Inflammatory macrophage (primary cell): ENCODE data around the gene MAPK6.
A peak's percentile ranks its signal among the peaks of the same experiment; 100 is the strongest.
"Not testable (repeated sequence)": the region's sequence is repeated elsewhere in the genome, so short reads cannot be mapped to it uniquely, and the experiment has no call there.

Experiments used
- DNase-seq, 2 donors: peaks; one replicate each; pipeline ENCODE4 v3.0.0-alpha.2; 2020 to 2022

The MAPK6 gene

DNA sequence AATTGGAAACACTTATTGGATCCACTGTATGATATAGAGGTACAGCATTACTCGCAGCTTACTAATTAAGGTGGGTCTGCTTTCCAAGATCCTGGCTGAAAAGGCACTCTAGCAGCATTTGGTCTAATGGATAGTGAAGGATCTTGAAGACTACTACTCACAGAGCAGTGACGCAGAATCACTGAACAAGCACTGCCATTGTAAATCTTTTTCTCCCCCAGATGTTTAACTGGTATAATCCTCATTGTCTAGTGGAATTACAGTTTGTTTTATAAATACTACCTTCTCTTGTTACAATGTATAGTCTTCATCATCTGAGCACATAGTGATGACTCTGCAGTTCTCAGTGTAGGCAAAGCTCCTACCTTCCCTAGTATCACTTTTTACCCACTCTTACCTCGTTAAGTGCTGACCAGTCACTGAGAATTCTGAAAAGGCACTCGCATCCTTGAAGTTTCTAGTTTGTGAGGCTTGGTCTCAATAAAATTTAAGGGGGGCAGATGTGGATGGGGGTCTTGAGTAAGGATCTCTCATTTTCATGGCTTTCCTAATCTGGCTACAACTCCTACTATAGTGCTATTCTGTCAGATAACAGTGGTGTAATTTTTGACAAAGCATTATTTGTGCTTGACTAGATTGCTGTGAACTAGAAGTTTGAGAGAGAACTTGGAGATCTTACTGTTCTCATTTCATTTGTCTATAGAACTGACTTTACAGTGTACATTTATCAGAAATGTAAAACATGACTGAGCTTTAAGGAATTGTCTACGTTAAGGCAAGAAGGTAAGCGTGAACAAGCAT is 23.2 kb downstream of the MAPK6 start:
- DNase-seq: no peak

DNA sequence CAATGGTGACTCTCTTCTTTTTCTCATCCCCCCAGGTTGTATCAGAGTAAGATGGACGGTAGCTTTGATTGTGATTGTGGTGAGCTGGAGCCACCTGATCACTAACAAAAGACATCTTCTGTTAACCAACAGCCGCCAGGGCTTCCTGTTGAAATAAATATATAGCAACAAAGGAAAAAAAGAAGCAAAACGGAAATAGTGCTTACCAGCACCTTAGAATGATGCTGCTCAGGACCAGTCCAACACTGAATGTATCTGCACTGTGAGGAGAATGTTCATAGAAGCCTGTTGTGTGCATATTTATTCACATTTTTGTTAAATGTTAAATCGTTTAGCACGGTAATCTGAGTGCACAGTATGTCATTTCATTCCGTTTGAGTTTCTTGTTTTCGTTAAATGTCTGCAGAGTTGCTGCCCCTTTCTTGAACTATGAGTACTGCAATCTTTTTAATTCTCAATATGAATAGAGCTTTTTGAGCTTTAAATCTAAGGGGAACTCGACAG is 26.8 kb downstream of the MAPK6 start:
- peak; percentile 10 to 27 for DNase-seq

DNA sequence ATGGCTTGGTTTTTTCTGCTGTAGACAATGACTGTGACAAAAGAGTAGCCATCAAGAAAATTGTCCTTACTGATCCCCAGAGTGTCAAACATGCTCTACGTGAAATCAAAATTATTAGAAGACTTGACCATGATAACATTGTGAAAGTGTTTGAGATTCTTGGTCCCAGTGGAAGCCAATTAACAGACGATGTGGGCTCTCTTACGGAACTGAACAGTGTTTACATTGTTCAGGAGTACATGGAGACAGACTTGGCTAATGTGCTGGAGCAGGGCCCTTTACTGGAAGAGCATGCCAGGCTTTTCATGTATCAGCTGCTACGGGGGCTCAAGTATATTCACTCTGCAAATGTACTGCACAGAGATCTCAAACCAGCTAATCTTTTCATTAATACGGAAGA is 27.5 kb downstream of the MAPK6 start:
- not testable (repeated sequence) for DNase-seq

DNA sequence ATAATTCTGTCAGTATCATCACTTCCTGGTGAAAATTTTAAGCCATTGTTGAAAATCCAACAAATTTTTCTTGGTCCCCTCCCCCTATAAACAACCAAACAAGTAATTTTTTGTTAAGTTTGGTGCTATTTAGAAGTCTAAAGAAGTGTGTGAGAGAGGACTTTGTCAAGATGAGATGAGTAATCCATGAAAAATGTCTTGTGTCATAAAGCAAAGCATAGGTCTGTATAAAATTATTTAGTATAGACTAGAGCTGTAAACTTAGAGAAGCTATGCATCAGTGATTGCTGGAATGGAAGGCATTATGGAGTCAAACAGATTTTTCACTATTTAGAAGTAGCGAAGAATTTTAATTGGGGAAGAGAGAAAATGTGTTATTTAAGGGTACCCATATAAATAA is 31.4 kb downstream of the MAPK6 start:
- no peak for DNase-seq

DNA sequence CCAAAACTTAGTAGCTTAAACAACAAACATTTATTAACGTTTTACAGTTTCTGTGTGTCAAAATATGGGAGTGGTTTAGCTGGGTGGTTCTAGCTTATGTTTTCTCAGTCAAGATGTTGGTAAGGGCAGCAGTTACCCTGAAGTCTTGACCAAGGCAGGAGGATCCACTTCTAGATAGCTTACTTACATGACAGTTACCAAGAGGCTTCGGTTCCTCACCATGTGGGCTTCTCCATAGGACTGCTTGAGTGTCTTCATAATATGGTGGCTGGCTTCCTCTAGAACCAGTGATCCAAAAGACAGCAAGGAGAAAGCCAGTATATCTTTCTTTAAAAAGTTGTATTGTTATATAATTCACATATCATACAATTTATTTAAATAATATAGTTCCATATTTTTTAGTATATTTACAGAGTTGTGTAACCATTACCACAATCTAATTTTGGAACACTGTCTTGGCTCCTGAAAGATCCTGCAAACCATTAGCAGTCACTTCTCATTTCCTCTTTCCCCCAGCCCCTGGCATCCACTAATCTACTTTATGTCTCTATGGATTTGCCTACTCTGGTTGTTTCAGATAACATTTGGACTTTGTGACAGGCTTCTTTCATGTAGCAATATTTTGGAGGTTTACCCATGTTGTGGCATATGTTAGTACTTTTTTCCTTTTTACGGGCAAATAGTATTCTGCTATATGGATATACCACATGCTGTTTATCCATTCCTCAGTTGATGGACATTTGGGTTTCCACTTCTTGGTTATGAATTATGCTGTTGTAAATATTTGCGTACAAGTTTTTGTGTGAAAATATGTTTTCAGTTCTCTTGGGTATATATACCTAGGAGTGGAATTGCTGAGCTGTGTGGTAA is 33.3 kb downstream of the MAPK6 start:
- DNase-seq: peak; percentile 67 to 72

DNA sequence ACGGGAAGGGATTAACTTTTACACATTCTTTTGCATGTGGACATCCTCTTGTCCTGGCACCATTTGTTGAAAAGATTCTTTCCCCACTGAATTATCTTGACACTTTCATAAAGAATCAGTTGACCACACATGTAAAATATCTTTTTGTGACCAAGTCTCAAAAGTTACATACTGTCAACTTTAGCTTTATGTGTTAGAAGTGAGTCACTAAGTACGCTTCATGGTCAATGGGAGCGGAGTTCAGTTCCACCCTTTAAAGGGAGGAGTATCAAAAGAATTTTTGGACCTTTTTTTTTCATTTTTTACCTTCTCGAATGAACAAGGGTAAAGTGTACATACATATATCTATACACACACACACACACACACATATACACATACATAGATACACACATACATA is 35.4 kb downstream of the MAPK6 start:
- no peak for DNase-seq

DNA sequence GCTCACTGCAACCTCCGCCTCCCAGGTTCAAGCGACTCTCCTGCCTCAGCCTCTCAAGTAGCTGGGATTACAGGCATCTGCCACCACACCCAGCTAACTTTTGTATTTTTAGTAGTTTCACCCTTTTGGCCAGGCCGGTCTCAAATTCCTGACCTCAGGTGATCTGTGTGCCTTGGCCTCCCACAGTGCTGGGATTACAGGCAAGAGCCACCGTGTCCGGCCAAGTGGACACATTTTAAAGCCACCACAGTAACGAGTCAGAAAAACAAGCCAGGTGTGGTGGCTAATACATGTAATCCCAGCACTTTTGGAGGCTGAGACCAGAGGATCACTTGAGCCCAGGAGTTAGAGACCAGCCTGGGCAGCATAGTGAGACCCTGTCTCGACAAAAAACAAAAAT is 35.8 kb downstream of the MAPK6 start:
- not testable (repeated sequence) for DNase-seq

DNA sequence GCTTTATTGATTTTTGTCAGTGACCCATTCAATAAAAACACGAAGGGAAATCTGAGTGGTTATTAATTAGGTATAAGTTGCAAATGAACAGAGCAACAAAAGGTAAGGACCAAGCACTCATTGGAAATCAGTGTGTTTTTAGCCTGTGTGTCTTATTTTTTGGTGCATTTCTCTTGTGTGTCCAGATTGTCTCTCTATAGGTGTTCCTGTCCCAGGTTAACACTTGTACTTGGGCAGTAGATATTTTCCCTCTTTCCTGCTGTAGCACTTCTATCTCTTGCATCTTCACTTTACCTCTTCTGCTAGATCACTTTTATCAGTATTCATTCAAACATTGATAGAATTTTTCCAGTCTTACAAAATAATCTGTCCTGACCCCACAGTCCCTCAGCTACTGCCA is 37.0 kb downstream of the MAPK6 start:
- DNase-seq: no peak

DNA sequence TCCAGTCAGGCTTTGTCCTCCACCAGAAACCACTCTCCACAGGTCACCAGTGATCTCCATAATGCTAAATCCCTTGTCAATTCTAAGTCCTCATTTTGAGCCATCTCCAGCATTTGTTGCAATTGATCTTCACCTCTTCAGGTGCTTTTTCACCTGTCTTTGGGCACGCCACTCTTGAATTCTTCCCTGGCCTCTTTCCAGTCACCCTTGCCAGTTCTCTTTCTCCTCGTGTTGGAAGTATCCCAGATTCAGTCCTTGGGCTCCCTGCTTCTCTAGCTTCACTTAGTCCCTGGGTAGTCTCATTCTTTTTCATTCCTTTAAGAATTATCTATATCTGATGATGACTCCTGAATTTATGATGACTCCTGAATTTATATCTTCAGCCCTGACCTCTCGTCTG is 37.5 kb downstream of the MAPK6 start:
- no peak for DNase-seq

DNA sequence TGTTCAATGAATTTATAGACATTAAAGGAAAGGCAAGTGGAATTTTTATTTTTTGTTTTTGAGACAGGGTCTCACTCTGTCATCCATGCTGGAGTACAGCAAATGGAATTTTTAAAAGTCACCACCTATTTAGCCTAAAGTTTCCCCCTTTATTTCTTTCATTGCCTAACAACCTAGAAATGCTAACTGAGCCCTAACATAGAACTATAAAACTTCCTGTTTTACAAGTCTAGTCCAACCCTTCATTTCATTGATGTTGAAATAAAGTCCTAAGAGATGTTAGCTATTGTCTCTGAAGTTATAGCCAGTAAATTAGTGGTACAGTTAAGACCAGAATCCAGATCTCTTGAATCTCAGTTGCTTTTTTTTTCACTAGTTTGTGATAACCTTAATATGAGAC is 39.0 kb downstream of the MAPK6 start:
- DNase-seq: peak; percentile 8 to 70

DNA sequence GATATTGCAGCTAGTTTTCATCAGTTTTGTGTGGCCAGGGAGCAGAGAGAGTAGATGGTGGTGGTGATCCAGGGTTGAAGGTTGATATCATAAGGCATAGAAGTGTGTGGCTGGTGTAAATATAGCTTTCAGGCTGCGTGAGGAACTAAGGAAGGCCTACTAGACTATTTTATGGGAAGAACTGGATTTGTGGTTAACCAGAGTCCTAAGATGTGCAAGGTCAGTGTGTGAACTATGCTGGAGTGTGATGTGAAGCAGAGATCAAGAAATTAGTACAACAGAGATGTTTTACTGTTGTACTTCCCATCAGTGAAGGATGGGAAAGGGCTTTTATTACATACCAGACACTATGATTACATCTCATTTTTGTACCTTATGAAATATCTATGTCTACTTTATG is 41.5 kb downstream of the MAPK6 start:
- DNase-seq: peak in 1 of 2 donors; percentile 27

DNA sequence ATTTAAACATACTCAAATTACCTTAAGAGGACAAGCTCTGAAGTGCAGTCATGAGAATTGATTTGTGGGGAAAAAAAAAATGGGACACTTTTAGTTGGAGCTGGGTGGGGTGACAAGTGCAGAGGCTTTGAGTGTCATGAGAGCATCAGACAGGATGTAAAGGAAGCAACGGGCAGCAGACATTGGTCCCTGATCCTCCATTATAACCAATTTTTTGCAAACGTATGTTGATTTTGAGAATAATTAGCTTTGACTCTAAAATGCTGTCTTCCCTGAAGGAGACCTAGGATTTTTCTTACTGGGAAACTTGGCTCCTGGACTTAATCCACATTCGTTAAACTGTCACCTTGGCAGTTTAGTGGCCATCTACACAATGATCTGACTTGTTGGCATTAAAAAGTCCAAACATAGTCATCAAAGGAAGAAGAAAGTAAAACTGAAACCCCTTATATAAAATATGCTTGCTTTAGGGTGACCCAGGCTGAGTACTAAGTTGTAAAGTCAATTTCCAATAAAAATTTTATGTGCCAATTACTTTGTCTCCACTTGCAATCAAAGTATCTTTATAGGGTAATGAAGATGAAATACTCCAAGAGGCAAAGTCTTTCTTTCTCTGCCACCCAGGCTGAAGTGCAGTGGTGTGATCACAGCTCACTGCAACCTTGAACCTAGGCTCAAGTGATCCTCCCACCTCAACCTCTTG is 48.0 kb downstream of the MAPK6 start:
- DNase-seq: no peak

DNA sequence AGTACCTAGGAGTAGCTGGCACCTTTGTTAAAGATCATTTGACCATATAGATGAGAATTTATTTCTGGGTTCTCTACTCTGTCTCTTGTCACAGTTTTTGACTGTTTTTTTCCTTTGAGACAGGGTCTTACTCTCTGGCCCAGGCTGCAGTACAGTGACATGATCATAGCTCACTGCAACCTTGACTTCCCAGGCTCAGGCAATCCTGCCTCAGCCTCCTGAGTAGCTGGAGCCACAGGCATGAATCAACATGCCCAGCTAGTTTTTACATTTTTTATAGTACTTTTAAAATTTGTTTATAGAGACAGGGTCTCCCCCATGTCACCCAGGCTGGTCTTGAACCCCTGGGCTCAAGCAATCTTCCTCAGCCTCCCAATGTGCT is 48.5 kb downstream of the MAPK6 start:
- no peak for DNase-seq

DNA sequence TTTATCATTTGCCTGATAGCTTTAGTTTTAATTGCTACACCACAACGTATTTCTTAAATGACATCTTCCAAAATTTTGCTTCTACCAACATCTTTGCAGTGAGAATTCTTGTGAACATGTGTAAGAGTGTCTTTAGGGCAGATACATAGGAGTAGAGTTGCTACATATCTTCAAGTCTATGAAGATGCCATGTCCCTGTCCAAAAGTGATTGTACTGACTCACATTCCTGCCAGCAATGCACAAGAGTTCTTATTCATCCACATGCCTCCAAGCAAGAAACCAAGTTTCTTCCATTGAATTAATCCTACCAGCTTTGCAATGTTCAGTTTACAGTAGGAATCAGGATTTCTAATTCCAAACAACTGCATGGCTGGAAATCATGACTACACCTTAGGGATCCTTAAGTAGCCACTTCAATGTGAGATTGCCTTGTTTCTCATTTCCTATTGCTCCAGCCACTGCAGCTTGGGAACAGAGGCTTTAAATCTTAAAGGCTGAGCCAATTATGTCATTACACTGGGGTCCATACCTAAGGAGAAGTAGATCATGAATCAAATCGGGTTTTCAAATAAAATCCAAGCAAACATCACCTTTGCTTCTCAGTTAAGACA is 49.1 kb downstream of the MAPK6 start:
- no peak for DNase-seq

DNA sequence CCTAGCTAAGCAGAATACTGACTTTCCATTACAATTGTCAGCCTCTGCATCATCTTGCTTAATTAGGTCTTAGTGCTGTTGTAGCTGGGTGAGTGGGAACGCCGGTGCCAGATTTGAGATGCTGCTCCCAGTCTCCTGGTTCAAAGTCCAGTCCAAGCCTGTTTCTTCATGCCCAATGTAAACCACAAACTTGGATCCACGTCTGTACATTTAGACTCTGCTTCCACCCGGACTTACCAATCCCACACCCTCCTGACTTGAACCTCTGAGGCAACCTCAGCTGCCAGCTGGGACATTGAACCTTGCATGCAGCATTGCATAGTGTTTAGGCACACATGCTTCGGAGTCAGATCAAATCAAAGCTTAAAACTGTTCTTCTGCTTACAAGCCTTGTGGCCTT is 50.5 kb downstream of the MAPK6 start:
- no peak for DNase-seq

DNA sequence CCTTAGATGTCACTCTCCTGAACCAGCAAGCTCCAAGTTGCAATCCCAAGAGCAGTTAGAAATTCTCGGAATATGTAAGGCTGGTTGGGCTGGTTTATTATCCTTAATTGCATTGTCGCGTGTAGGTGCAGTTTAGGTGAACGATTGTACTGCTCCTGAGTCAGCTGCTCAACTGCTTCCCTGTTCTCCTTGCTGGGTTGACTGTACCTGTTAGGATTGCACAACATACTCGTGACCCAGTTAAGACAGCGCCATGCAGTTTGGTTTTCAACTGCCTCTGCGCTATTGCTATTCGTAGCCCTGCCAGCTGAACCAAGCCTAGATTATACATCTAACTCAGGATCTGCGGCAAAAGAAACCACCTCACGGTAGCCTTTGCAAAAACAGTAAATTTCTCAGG is 52.6 kb downstream of the MAPK6 start:
- no peak for DNase-seq

DNA sequence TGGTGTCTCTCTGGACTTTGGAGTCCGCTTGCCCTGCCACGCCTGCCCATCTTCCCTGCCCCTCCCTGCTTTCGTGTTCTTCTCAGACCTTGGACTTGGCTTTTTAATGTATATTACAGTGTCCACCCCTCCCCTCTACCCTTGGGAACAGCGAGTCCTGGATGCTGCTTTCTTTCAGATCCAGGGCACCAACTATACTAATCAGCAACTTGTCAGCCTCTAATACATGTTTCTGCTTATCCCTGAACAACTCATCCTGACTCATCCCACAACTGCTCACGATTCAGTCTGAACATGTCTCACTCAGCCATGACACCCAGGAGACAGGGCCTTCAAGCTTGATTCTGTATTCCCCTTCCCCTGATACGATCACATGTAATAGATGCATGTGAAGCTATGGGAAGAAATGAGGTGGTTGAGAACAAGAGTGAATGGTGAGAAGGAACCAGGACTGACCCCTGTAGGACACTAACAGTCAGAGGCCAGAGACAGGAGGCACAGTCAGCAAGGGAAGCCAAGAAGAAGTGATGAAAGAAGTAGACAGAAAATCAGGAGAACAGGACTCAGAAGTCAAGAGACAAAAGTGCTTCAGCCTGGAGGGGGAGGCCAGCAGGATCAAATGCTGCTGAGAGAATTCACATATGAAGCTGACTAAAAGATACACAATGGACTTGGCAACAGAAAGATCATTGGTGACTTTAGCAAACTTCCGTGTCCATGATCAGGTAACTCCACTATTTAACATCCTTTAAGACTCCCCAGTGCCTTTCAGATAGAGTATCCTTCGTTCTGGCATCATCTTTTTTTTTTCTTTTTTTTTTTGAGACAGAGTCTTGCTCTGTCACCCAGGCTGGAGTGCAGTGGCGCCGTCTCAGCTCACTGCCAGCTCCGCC is 58.1 kb downstream of the MAPK6 start:
- peak; percentile 17 to 50 for DNase-seq

DNA sequence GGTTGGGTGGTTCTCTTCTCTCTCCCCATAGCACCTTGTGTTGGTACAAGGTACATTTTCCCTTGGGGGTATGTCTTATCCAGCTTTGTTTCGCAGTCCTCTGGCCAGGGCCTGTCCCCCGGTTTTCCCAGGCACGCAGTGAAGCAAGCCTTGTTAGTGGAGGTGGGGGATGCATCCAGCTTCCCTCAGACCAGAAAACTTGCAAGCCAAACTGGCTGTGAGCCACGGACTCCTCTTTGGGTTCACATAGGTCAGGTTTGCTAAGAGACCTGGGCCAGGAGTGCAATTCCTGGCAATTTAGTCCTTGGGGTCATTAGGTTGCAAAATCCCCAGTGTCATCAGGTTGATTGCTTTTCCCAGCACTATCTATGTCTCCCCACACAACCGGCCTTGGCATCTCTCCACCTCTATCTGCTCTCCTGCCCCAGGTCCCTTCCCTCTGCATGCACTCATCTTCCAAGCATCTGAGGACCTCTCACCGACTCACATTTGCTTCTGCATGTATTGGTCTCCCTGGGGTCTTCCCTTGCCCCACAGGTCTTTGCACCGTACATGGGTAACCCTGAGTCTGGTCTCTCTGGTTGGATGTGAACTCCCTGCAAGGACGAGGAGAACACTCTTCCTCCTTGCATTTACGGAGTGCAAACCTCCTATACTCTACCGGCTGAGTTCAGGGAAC is 59.3 kb downstream of the MAPK6 start:
- no peak for DNase-seq

DNA sequence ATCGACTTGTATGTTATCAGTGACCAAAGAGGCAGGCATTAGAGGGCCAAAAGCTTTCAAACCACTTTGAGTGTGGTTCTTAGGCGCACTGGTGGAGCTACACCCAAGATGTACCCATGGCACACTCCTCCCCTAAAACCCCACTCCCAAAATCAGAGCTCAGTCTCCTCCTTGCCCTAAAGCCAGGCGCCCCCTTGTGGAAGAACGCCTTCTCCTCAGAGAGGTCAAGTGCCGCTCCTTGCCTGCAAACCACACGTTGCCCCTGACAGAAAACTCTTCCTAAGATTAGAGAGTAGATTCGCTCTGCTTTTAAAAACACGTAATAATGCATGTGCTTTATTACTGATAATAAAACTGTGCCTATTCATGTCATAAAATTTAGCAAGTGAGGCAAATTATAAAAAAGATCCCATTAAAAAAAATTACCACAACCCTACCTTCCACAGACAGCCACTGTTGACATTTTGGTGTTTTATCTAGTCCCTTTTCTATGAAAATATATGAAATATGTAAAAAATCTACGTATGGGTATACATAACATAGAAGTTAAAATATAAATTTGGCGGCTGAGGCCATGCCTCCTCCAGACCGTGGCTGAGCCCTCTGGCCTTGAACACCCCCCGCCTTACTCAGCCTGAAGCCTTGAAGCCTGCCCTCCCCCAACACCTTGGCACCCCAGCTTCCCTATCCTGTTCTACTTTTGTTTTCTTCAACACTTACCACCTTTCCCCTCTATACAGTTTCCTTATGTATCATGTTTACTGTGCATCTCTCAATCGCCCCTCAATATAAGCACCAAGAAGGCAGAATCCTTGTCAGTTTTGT is 60.1 kb downstream of the MAPK6 start:
- DNase-seq: peak; percentile 67 to 75

DNA sequence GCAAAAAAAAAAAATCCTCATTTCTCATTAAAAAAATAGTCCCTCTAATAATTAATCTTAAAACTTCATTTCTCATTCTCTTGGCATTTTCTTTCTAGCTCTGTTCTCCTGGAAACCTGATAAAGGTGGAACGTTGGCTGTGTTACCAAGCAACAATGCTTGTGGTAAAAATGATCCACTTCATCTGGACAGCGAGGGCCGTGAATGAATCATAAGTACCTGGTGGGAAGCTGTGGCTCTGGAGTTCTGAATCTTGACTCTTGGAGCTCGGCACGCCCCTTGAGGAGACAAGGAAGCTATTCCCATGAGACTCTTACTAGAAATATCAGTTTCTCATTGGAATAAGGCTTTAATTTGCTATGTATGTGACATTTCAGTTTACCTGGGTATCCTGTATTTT is 61.0 kb downstream of the MAPK6 start:
- DNase-seq: no peak
